ENCODE results near the gene RBMX2. TPM values are rescaled to one million over a fixed set of nuclear protein-coding genes. Genes with fewer than 3 reads are reported as not detected.
"Not testable (repeated sequence)": the region's sequence is repeated elsewhere in the genome, so short reads cannot be mapped to it uniquely, and the experiment has no call there.

RBMX2 gene, protein sequence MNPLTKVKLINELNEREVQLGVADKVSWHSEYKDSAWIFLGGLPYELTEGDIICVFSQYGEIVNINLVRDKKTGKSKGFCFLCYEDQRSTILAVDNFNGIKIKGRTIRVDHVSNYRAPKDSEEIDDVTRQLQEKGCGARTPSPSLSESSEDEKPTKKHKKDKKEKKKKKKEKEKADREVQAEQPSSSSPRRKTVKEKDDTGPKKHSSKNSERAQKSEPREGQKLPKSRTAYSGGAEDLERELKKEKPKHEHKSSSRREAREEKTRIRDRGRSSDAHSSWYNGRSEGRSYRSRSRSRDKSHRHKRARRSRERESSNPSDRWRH
- 10 to 100 TPM; 18.3 to 20.4 (median 18.4) TPM for polyA plus RNA-seq

DNA sequence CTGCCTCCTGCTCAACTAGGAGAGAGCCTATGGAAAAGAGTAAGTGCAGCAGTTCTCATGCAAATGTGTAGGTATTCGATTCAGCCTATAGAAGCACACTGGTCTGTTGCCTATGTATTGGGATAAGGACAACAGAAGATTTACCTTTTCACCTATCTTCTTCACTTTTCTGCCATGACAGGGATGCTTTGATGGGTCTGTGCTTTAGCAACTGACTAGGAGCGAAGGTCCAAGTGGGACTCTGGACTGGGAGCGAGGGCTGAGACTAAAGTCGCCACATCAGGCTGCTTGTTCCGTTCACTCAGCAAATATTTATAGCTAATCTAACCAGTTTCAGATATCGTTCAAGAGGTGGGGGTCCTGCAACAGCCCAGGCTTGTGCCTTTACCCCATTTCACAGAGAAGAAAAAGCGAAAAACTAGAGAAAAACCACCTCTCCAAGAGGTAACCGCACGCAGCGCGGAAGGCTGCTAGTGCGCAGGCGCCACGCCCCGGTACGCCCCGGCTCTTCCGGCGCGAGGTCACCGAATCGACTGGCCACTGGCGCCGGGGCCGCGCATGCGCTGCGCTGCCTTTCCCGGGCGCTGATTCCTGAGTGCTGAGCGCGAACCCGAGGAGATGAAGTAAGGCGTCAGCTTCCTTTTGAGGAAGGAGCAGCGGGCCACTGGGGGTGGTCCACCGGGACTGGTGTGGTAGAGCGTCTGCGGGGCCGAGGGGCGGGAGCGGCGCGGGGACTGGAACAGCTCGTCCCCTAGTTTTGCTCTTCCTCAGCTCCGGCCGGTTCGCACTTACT is at the start of gene RBMX2:
TSS of gene RBMX2 (plus strand) at position 573 of the 793 bp plus-strand sequence. CDS start at position 619, 46 bp downstream.
- H3K27me3 Mint-ChIP-seq (ENCODE audit: low read depth in 3 of 3), result peaks cover 5 to 19% (median 12%) of the 10 kb centered on the region in 3 donors
- H3K9me3 Mint-ChIP-seq, result no peaks in the 10 kb centered on the region
- H3K36me3 Mint-ChIP-seq, result no peaks in the 10 kb centered on the region
- H3K4me1 Mint-ChIP-seq, result peaks cover 12 to 38% of the 10 kb centered on the region in 2 donors
- peak within 1 kb of the TSS; percentile 85 to 95 (median 92) for H3K27ac Mint-ChIP-seq
- DNase-seq, result peak; percentile 73 to 80 (median 77)
- peak within 1 kb of the TSS; percentile 83 to 94 (median 88) for H3K4me3 Mint-ChIP-seq

- not testable (repeated sequence) for H3K27ac Mint-ChIP-seq; H3K4me1 Mint-ChIP-seq; H3K36me3 Mint-ChIP-seq; DNase-seq; H3K9me3 Mint-ChIP-seq; H3K27me3 Mint-ChIP-seq (ENCODE audit: low read depth in 3 of 3); H3K4me3 Mint-ChIP-seq
Measured at GRCh38 chrX:130352050-130352449, 49.7 kb upstream of the RBMX2 start.

DNA sequence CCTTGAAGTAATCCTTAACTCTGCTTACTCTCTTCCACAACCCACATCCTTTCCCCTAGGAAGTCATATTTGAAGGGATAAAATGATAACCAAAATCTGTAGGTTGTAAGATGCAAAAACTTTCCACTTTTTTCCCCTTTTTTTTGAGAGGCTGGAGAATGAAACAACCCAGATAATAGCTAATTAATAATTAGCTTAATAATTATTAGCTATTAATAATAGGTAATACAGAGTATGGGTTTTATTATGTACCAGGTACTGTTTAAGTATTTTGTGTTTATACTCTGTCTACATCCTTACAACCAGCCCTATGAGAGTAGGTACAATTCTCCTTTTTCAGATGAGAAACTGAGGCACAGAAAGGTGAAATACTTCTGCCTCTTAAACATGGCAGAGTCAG is 25.7 kb upstream of the RBMX2 start:
- Mint-ChIP-seq H3K4me1 (no peaks in the 10 kb centered on the region), H3K9me3 (peaks cover 0 to 3% (median 0%) of the 10 kb centered on the region in 6 donors)

GRCh38 chrX:130378024-130378669 is 23.6 kb upstream of the RBMX2 start:
- Mint-ChIP-seq H3K4me1 (no peaks in the 10 kb centered on the region), H3K27me3 (ENCODE audit: low read depth in 3 of 3) (peaks cover 0 to 2% (median 0%) of the 10 kb centered on the region in 3 donors), H3K4me3 (no peak overlapping the region), H3K9me3 (peaks cover 0 to 3% (median 0%) of the 10 kb centered on the region in 6 donors), H3K36me3 (no peaks in the 10 kb centered on the region), H3K27ac (no peak overlapping the region)
- no peak for DNase-seq

More for the DNA sequence above, 25.7 kb upstream of the RBMX2 start:
- H3K27ac Mint-ChIP-seq, result no peak overlapping the region
- H3K4me3 Mint-ChIP-seq, result no peak overlapping the region
- no peak for DNase-seq
- H3K27me3 Mint-ChIP-seq (ENCODE audit: low read depth in 3 of 3), result peaks cover 0 to 2% (median 0%) of the 10 kb centered on the region in 3 donors
- peaks cover 0 to 9% (median 6%) of the 10 kb centered on the region in 3 donors for H3K36me3 Mint-ChIP-seq

DNA sequence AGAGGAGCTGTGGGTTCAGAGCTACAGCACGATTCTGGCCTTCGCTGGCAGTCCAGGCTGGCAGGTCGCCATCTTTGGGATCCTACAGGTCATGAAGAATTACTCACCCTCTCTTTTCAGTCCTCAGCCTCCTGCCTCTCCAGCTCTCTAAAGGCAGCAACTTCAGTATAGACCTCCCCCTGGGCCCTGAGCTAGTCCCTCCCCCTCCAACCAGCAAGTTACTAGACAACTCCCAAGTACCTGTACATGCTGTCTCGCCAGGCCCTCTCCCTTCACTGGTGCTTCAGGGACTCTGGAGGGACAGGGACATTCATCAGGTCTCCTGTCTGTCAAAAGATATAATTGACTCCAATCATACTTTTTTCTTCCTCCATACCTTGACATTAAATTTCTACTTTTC is 16.3 kb upstream of the RBMX2 start, which contains the start of gene GPR119:
TSS of gene GPR119 (minus strand) at position 155 of the 400 bp plus-strand sequence. CDS start 227 bp downstream, outside the sequence.
- Mint-ChIP-seq H3K27ac (no peak within 1 kb of the TSS), H3K9me3 (no peaks in the 10 kb centered on the region), H3K36me3 (no peaks in the 10 kb centered on the region), H3K4me1 (no peaks in the 10 kb centered on the region), H3K4me3 (no peak within 1 kb of the TSS), H3K27me3 (ENCODE audit: low read depth in 3 of 3) (peaks cover 1 to 14% (median 5%) of the 10 kb centered on the region in 3 donors)
- DNase-seq, result no peak

GRCh38 chrX:130386408-130386808 is 15.4 kb upstream of the RBMX2 start:
- Mint-ChIP-seq H3K36me3 (no peaks in the 10 kb centered on the region), H3K9me3 (no peaks in the 10 kb centered on the region), H3K4me3 (no peak overlapping the region), H3K27ac (no peak overlapping the region), H3K4me1 (no peaks in the 10 kb centered on the region), H3K27me3 (ENCODE audit: low read depth in 3 of 3) (peaks cover 1 to 14% (median 5%) of the 10 kb centered on the region in 3 donors)
- no peak for DNase-seq

DNA sequence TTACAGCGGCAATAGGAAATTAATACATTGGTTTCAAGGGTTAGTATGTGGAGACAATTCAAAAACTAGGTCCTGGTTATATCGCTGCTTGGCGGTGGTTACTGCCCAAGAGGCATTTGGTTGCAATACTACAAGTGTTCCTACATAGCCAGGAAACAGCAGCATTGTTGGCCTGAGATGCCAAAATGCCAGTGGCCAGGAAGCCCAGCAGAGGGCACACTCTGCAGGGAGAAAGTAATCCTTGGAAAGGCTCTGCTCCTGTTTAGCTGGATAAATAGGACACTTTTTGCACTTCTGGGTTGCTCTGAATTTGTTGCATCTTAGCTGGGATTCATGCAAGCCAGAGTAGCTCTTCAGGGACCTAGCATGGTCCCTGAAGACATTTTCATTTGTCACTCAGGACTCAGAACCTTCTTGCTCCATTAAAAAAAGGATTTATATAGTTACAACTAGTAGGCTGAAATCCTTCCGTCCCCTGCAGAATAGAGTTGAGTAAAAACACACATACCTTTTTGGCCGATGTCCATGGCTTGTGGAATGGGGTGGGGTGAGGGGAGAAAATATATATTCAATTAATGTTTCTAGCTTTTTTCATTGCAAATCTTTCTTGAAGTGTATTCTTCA is 8.2 kb upstream of the RBMX2 start:
- no peak overlapping the region for H3K27ac Mint-ChIP-seq
- no peaks in the 10 kb centered on the region for H3K9me3 Mint-ChIP-seq
- no peaks in the 10 kb centered on the region for H3K4me1 Mint-ChIP-seq
- H3K4me3 Mint-ChIP-seq, result no peak overlapping the region
- H3K27me3 Mint-ChIP-seq (ENCODE audit: low read depth in 3 of 3), result peaks cover 3 to 25% (median 7%) of the 10 kb centered on the region in 3 donors
- no peak for DNase-seq
- no peaks in the 10 kb centered on the region for H3K36me3 Mint-ChIP-seq

DNA sequence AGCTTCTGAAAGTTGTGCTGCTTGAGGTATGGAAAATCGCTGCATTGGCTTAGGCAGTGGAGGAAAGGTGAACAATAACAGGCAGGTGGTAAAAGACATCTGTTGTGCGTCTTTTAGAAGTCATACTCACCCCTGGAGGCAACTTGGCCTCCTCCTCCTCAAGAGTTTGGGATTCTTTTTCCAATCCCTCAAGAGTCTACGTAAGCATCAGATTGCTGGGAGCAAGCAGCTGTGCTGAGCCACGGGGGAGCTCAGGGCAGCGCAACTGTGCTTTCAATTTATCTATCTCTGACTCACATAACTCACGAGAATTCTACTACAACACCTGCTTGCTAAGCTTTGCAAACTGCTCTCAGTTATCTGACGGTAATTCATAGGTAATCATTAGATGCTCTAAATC is 6.4 kb upstream of the RBMX2 start:
- H3K27ac Mint-ChIP-seq, result no peak overlapping the region
- H3K4me3 Mint-ChIP-seq, result no peak overlapping the region
- H3K4me1 Mint-ChIP-seq, result no peaks in the 10 kb centered on the region
- no peaks in the 10 kb centered on the region for H3K9me3 Mint-ChIP-seq
- no peak for DNase-seq
- no peaks in the 10 kb centered on the region for H3K36me3 Mint-ChIP-seq
- peaks cover 3 to 21% (median 7%) of the 10 kb centered on the region in 3 donors for H3K27me3 Mint-ChIP-seq (ENCODE audit: low read depth in 3 of 3)

GRCh38 chrX:130402208-130402684 is 459 bp downstream of the RBMX2 start:
- Mint-ChIP-seq H3K9me3 (no peaks in the 10 kb centered on the region), H3K27ac (peak overlapping the region; percentile 65 to 95 (median 80)), H3K4me3 (peak overlapping the region; percentile 83 to 94 (median 88)), H3K36me3 (no peaks in the 10 kb centered on the region), H3K4me1 (peaks cover 12 to 38% of the 10 kb centered on the region in 2 donors), H3K27me3 (ENCODE audit: low read depth in 3 of 3) (peaks cover 5 to 13% (median 11%) of the 10 kb centered on the region in 3 donors)
- no peak for DNase-seq

DNA sequence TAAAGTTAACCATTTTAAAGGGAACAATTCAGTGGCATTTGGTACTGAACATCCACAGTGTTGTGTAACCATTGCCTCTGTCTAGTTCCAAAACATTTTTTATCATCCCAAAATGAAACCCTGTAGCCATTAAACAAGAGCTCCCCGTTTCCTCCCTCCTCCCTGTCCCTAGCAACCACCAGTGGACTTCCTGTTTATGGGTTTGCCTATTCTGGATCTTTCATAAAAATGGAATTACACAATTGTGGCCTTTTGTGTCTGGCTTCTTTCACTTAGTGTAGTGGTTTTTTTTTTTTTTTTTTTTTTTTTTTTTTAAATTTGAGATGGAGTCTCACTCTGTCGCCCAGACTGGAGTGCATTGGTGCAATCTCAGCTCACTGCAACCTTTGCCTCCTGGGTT is 11.6 kb downstream of the RBMX2 start:
- Mint-ChIP-seq H3K4me3 (no peak overlapping the region), H3K4me1 (no peaks in the 10 kb centered on the region), H3K36me3 (peaks cover 0 to 18% (median 6%) of the 10 kb centered on the region in 3 donors), H3K9me3 (no peaks in the 10 kb centered on the region), H3K27ac (no peak overlapping the region), H3K27me3 (ENCODE audit: low read depth in 3 of 3) (peaks cover 0 to 2% (median 2%) of the 10 kb centered on the region in 3 donors)
- no peak for DNase-seq

- H3K9me3 Mint-ChIP-seq, result no peaks in the 10 kb centered on the region
- no peak overlapping the region for H3K4me3 Mint-ChIP-seq
- H3K36me3 Mint-ChIP-seq, result peaks cover 0 to 18% (median 2%) of the 10 kb centered on the region in 3 donors
- H3K4me1 Mint-ChIP-seq, result no peaks in the 10 kb centered on the region
- peaks cover 0 to 2% (median 0%) of the 10 kb centered on the region in 3 donors for H3K27me3 Mint-ChIP-seq (ENCODE audit: low read depth in 3 of 3)
- H3K27ac Mint-ChIP-seq, result no peak overlapping the region
- DNase-seq, result no peak
Measured at GRCh38 chrX:130414800-130415199, 13.0 kb downstream of the RBMX2 start.

- H3K27me3 Mint-ChIP-seq (ENCODE audit: low read depth in 3 of 3), result peaks cover 0 to 2% (median 0%) of the 10 kb centered on the region in 3 donors
- H3K4me1 Mint-ChIP-seq, result no peaks in the 10 kb centered on the region
- peaks cover 0 to 18% (median 0%) of the 10 kb centered on the region in 3 donors for H3K36me3 Mint-ChIP-seq
- DNase-seq, result no peak
- H3K9me3 Mint-ChIP-seq, result no peaks in the 10 kb centered on the region
- no peak overlapping the region for H3K4me3 Mint-ChIP-seq
- H3K27ac Mint-ChIP-seq, result peak overlapping the region in 1 of 6 donors; percentile 14
Measured at GRCh38 chrX:130415201-130415600, 13.4 kb downstream of the RBMX2 start.

- no peak overlapping the region for H3K27ac Mint-ChIP-seq
- H3K4me3 Mint-ChIP-seq, result no peak overlapping the region
- no peaks in the 10 kb centered on the region for H3K4me1 Mint-ChIP-seq
Measured at GRCh38 chrX:130416785-130417184, 15.0 kb downstream of the RBMX2 start.

More at GRCh38 chrX:130416785-130417184, 15.0 kb downstream of the RBMX2 start:
- DNase-seq, result no peak
- peaks cover 0 to 13% (median 0%) of the 10 kb centered on the region in 3 donors for H3K36me3 Mint-ChIP-seq
- no peaks in the 10 kb centered on the region for H3K9me3 Mint-ChIP-seq
- H3K27me3 Mint-ChIP-seq (ENCODE audit: low read depth in 3 of 3), result peaks cover 0 to 2% (median 2%) of the 10 kb centered on the region in 3 donors
